ENCODE data around the gene KCNH5.

DNA sequence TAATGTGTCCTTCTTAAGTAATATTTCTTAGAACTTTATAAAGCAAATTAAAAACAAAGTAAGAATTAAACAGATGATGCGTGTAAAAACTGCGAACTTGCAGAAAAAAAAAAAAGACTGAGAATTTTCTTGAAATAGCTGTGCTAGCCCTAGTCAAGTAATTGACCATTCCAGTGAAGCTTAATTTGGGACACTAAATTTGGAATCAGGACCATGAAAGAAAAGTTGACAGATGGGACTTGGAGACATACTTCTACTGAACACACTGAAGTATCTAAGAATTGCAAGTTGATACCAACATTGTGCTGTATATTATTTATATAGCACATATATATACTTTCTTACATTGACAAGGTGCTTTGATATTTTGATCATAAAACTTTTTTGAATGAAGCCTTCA lies 386.6 kb downstream of the KCNH5 start:
- TF ChIP-seq POLR2A (IDR thresholded peaks at IDR 0.05; ENCODE audit: low read length), result no peak
- no peak for TF ChIP-seq GATA1 (IDR thresholded peaks at IDR 0.05; ENCODE audit: low read depth, low read length)

Data from erythroblast (primary cell).